K562 (cell line): ENCODE data around the gene ARHGAP26. TPM values are rescaled to one million over a fixed set of nuclear protein-coding genes. Genes with fewer than 3 reads are reported as not detected.

Source experiments
- ATAC-seq: fragments of 200-7000 bp; cut with Tn5 transposase; 3 replicates; pipeline ENCODE4 v1.9.1; 2020; ENCODE audit warnings: moderate library complexity
- BruUV-seq: library from RNA; stranded (reverse); fragments of 400-500 nt; replicated peaks from 2 replicates; lab custom pipeline; 2021; lab: Mats Ljungman, UMichigan
- CTCF ChIA-PET: fragments of 300-600 bp; formaldehyde crosslinking; extraction: SDS; loops from one replicate; lab custom pipeline; 2021; ENCODE audit warnings: low intra/inter-chr PET ratio; lab: Yijun Ruan, JAX
- POLR2A ChIA-PET: fragments of 300-600, 350-650 bp; sonication (Branson Sonifier 250); formaldehyde crosslinking; extraction: SDS; loops from one replicate; lab custom pipeline; 2021; ENCODE audit warnings: antibody characterized with exemption, inconsistent platforms; lab: Yijun Ruan, JAX
- DNase-seq, 4 experiments: peaks; one replicate each; pipeline versions ENCODE4 v3.0.0 to v3.0.0-alpha.2; 2011 to 2018; ENCODE audit warnings: low spot score in 3 of 4, mixed read lengths in 3 of 4; ENCODE audit errors: extremely low read depth in 1 of 4
- FAIRE-seq: peaks from 2 replicates; lab custom pipeline; 2011; peaks lifted over from hg19 to GRCh38; lab: Jason Lieb, UNC
- H2AFZ ChIP-seq: 2 replicates; pipeline ENCODE4 v1.6.0; 2011; ENCODE audit warnings: low read depth, low read length, control low read depth, inconsistent platforms
- H3K27ac ChIP-seq: fragments of 200-600 bp; 3 replicates; pipeline ENCODE4 v1.8.0; 2011; ENCODE audit warnings: low read depth, mild to moderate bottlenecking, control low read depth, inconsistent platforms, low read length, moderate library complexity, mixed read lengths; ENCODE audit errors: extremely low read depth
- H3K27me3 ChIP-seq, 2 experiments: fragments of 300-600 bp in 1 of 2; 2 replicates in 1 of 2; 3 replicates in 1 of 2; pipeline versions ENCODE4 v1.6.0 to v1.8.0; 2011; ENCODE audit warnings: inconsistent platforms in 2 of 2, low read length in 2 of 2, mild to moderate bottlenecking in 1 of 2, mixed read lengths in 1 of 2, moderate library complexity in 1 of 2; ENCODE audit not compliant: control insufficient read depth in 2 of 2, insufficient read depth in 2 of 2
- H3K36me3 ChIP-seq: fragments of 300-600 bp; 3 replicates; pipeline ENCODE4 v1.8.0; 2011; ENCODE audit warnings: mild to moderate bottlenecking, low read length, inconsistent platforms; ENCODE audit not compliant: control insufficient read depth, insufficient read depth
- H3K4me1 ChIP-seq, 2 experiments: fragments of 200-600 bp in 1 of 2; replicated peaks in 1 of 2; 2 replicates in 1 of 2; 3 replicates in 1 of 2; pipeline versions ENCODE4 v1.5.1 to v1.8.0; 2011; ENCODE audit warnings: inconsistent platforms in 2 of 2, low read length in 2 of 2, mild to moderate bottlenecking in 1 of 2, mixed read lengths in 1 of 2, moderate library complexity in 1 of 2; ENCODE audit not compliant: control insufficient read depth in 2 of 2, insufficient read depth in 2 of 2
- H3K4me2 ChIP-seq: 2 replicates; pipeline ENCODE4 v1.6.1; 2011; ENCODE audit warnings: low read length, control low read depth, inconsistent platforms, mixed read lengths; ENCODE audit not compliant: insufficient read depth
- H3K4me3 ChIP-seq: fragments of 200-600 bp; sonication (generic), shearing (Covaris generic); 2 replicates; pipeline ENCODE4 v1.5.1; 2016; ENCODE audit warnings: control low read depth, inconsistent platforms
- H3K79me2 ChIP-seq: fragments of 200-600 bp; 3 replicates; pipeline ENCODE4 v1.8.0; 2011; ENCODE audit warnings: low read length, inconsistent platforms; ENCODE audit not compliant: control insufficient read depth, insufficient read depth
- H3K9ac ChIP-seq, 2 experiments: 2 replicates each; pipeline versions ENCODE4 v1.6.0 to v1.6.1; 2011; ENCODE audit warnings: low read depth in 2 of 2, low read length in 2 of 2, control low read depth in 1 of 2, inconsistent platforms in 1 of 2, mild to moderate bottlenecking in 1 of 2, mixed read lengths in 1 of 2; ENCODE audit not compliant: insufficient read depth in 1 of 2
- H3K9me1 ChIP-seq: one replicate; pipeline ENCODE4 v1.6.0; 2011; ENCODE audit warnings: inconsistent platforms, mild to moderate bottlenecking, low read length, moderate library complexity; ENCODE audit not compliant: control insufficient read depth, insufficient read depth
- H3K9me3 ChIP-seq: replicated peaks from 2 replicates; pipeline ENCODE4 v1.5.1; 2011; ENCODE audit warnings: low read depth, low read length, inconsistent platforms; ENCODE audit not compliant: control insufficient read depth, insufficient read depth
- H4K20me1 ChIP-seq: replicated peaks from 2 replicates; pipeline ENCODE4 v1.6.1; 2011; ENCODE audit warnings: low read length, inconsistent platforms, mixed read lengths; ENCODE audit not compliant: control insufficient read depth, insufficient read depth
- DACH1 ChIP-seq: fragments of 450-650 bp; IDR thresholded peaks from 2 replicates; pipeline ENCODE4 v1.6.1; 2018; ENCODE audit not compliant: partially characterized antibody
- NUFIP1 ChIP-seq: fragments of 450-650 bp; IDR thresholded peaks from 2 replicates; pipeline ENCODE4 v1.6.1; 2018; ENCODE audit not compliant: partially characterized antibody
- SIX5 ChIP-seq, 2 experiments: IDR thresholded peaks; 2 replicates each; pipeline ENCODE4 v1.6.1; 2011; ENCODE audit warnings: low read length in 2 of 2, borderline replicate concordance in 1 of 2, low read depth in 1 of 2, mild to moderate bottlenecking in 1 of 2, moderate library complexity in 1 of 2; ENCODE audit not compliant: insufficient read depth in 1 of 2
- TCF3 ChIP-seq: sonication (generic); formaldehyde crosslinking; IDR thresholded peaks from 2 replicates; pipeline ENCODE4 v1.4.0; 2020; ENCODE audit warnings: mild to moderate bottlenecking, missing genetic modification reagents
- THAP7 ChIP-seq: fragments of 250-450 bp; sonication (Bioruptor Pico); IDR thresholded peaks from 2 replicates; pipeline ENCODE4 v1.5.0; 2021
- ZNF124 ChIP-seq: sonication (generic); formaldehyde crosslinking; IDR thresholded peaks from 2 replicates; pipeline ENCODE4 v1.8.1; 2022; ENCODE audit warnings: missing genetic modification reagents
- ZNF551 ChIP-seq: fragments of 250-450 bp; sonication (Bioruptor Pico); IDR thresholded peaks from 2 replicates; pipeline ENCODE4 v1.5.0; 2021; ENCODE audit warnings: mild to moderate bottlenecking, moderate library complexity
- ZNF655 ChIP-seq: fragments of 250-450 bp; sonication (Bioruptor Pico); IDR thresholded peaks from 2 replicates; pipeline ENCODE4 v1.5.0; 2021
- ZNF785 ChIP-seq: fragments of 250-450 bp; sonication (Bioruptor Pico); IDR thresholded peaks from 2 replicates; pipeline ENCODE4 v1.4.0; 2020; ENCODE audit warnings: mild to moderate bottlenecking
- WGBS: fragments of 100-300 bp; shearing (Covaris generic); methylation state at CpG from one replicate; pipeline ENCODE4 v1.1.6; 2016; ENCODE audit warnings: low coverage, mixed read lengths; ENCODE audit not compliant: insufficient coverage; ENCODE audit errors: missing lambda C conversion rate; 5-methylcytosine and 5-hydroxymethylcytosine counted together
- in situ Hi-C: fragments of 300-500 bp; cut with MboI; formaldehyde crosslinking; loops from 4 replicates; pipeline ENCODE4 v1.15.0; 2018; ENCODE audit warnings: inconsistent platforms, mixed read lengths
- intact Hi-C: fragments of 100-400 bp; cut with micrococcal nuclease; formaldehyde crosslinking; loops from 2 replicates; pipeline ENCODE4 v1.14.2; 2022
- polyA plus RNA-seq, 8 experiments: library from polyadenylated mRNA; depleted of rRNA in 4 of 8; stranded (reverse) in 5 of 8; unstranded in 3 of 8; fragments of >200 nt; fragmentation: Nextera tagmentation in 2 of 8; fragmentation: Illumina TruSeq in 1 of 8; extraction: Ambion mirVana in 2 of 8; extraction: Trizol in 1 of 8; gene quantifications; 2 replicates each; pipeline versions ENCODE4 v1.2.1 to v1.2.3, GENCODE V29; 2011 to 2014; ENCODE audit warnings: inconsistent platforms in 1 of 8, missing spikeins in 1 of 8
- total RNA-seq, 7 experiments: library from RNA; depleted of rRNA in 6 of 7; stranded (reverse); fragments of >200 nt in 6 of 7; fragmentation: Illumina TruSeq in 2 of 7; extraction: Trizol in 2 of 7; gene quantifications; 2 replicates each; pipeline versions ENCODE4 v1.2.1 to v1.2.3, GENCODE V29; 2011 to 2021; ENCODE audit warnings: low replicate concordance in 1 of 7
- TF ChIP-seq, protein P1 (sequence below), 2 experiments: fragments of 450-650 bp in 1 of 2; sonication (generic) in 1 of 2; formaldehyde crosslinking; conservative IDR thresholded peaks; 2 replicates each; pipeline versions ENCODE4 v1.4.0 to v1.8.1; 2020 to 2022; ENCODE audit warnings: mild to moderate bottlenecking in 1 of 2, missing genetic modification reagents in 1 of 2

ARHGAP26 gene
- total and polyA plus RNA-seq, 9 of the 15 experiments (the other 6 are each of a cell fraction or from before 2014, with no cell fraction given) = 0.13 to 1.1 (median 0.55) TPM

- H3K27me3 ChIP-seq = no peaks in the 10 kb centered on the region
- ATAC-seq = no peak
- no peaks in the 10 kb centered on the region for H3K79me2 ChIP-seq
- no peaks in the 10 kb centered on the region for H4K20me1 ChIP-seq
- no peak overlapping the region for H3K27ac ChIP-seq
- H3K4me2 ChIP-seq = no peak overlapping the region
- H3K9me1 ChIP-seq = no peaks in the 10 kb centered on the region
- TF ChIP-seq ZNF124 (no peak), TCF3 (CRISPR knock-in tag) (no peak)
- no peak for DNase-seq
- in situ Hi-C loops = no loop called here
- peaks cover 5% of the 10 kb centered on the region; the same call in 2 of the 3 replicates for H3K36me3 ChIP-seq
- H3K4me1 ChIP-seq = peaks cover 0 to 3% of the 10 kb centered on the region in 2 experiments; a peak in 1 of 5 replicates
- H3K9ac ChIP-seq = no peak overlapping the region
- no peak for FAIRE-seq
- 87% methylated on average over 5 of the region's 6 CpGs for WGBS
- ChIA-PET CTCF (no interaction called here), POLR2A (no interaction called here)
- H2AFZ ChIP-seq = no peak overlapping the region
- intact Hi-C loops = no loop called here
- H3K4me3 ChIP-seq = no peak overlapping the region
- no peaks in the 10 kb centered on the region for H3K9me3 ChIP-seq
- BruUV-seq = no TSS peak
Observed at GRCh38 chr5:143275512-143276363, 505.6 kb downstream of the ARHGAP26 start.

DNA sequence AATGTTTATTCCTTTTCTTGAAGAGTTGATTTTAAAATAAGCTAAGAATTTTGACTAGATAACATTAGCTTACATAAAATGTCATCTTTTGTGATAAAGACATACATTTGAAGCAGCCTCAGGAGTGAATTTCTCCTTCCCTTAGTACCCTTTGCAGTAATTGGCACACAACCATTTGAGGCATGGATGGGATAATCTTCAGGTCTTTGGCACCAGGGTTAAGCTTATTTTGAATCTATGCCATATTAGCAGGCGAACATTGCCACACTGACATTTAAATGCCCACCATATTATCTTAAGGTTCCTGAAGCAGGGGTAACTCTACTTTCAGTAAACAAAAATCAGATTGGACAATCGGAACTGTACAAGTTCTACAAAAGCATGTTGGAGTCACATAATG, 507.4 kb downstream of the ARHGAP26 start:
- POLR2A ChIA-PET = no interaction called here
- intact Hi-C loops = no loop called here
- no peaks in the 10 kb centered on the region for H4K20me1 ChIP-seq
- TF ChIP-seq NUFIP1 = no peak
- no peak for TF ChIP-seq ZNF655 (CRISPR knock-in tag)
- no peak for TF ChIP-seq ZNF785 (CRISPR knock-in tag)
- TF ChIP-seq, protein P1, sequence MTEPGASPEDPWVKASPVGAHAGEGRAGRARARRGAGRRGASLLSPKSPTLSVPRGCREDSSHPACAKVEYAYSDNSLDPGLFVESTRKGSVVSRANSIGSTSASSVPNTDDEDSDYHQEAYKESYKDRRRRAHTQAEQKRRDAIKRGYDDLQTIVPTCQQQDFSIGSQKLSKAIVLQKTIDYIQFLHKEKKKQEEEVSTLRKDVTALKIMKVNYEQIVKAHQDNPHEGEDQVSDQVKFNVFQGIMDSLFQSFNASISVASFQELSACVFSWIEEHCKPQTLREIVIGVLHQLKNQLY (CRISPR knock-in tag; conservative IDR thresholded peaks at IDR 0.05) = no peak
- no peak for TF ChIP-seq DACH1
- no peak for TF ChIP-seq SIX5 (IDR thresholded peaks at IDR 0.05; ENCODE audit: borderline replicate concordance in 1 of 2, insufficient read depth in 1 of 2, low read depth in 1 of 2, low read length in 2 of 2)
- TF ChIP-seq THAP7 (CRISPR knock-in tag) = no peak
- TF ChIP-seq ZNF551 (CRISPR knock-in tag) = no peak

More for the DNA sequence above, 507.4 kb downstream of the ARHGAP26 start:
- H3K36me3 ChIP-seq = peaks cover 12% of the 10 kb centered on the region; the same call in 2 of the 3 replicates
- in situ Hi-C loops = no loop called here
- ATAC-seq (no peak), DNase-seq (no peak), FAIRE-seq (no peak)
- CTCF ChIA-PET = no interaction called here
- no peaks in the 10 kb centered on the region for H3K9me1 ChIP-seq
- no peaks in the 10 kb centered on the region for H3K79me2 ChIP-seq
- peaks cover 0 to 3% of the 10 kb centered on the region in 2 experiments; a peak in 1 of 5 replicates for H3K4me1 ChIP-seq
- H3K9me3 ChIP-seq = no peaks in the 10 kb centered on the region
- BruUV-seq = no TSS peak
- H3K4me3 ChIP-seq = no peak overlapping the region
- H2AFZ ChIP-seq = no peak overlapping the region
- no peak overlapping the region for H3K9ac ChIP-seq
- H3K27me3 ChIP-seq = no peaks in the 10 kb centered on the region
- WGBS = 100% methylated on average over 2 of the region's 2 CpGs
- no peak overlapping the region for H3K27ac ChIP-seq
- no peak overlapping the region for H3K4me2 ChIP-seq
